ENCODE measurements around the gene CEP164. TPM values are rescaled to one million over a fixed set of nuclear protein-coding genes. Genes with fewer than 3 reads are reported as not detected.

Gene CEP164
- total RNA-seq, 1 experiment from 2014 or later: 22.2 TPM

GRCh38 chr11:117305145-117305544 lies 22.5 kb upstream of the CEP164 start:
- Histone ChIP-seq H3K27me3 (ENCODE audit: insufficient read depth, low read length) (no peaks in the 10 kb centered on the region), H3K27ac (ENCODE audit: low read depth, low read length) (no peak overlapping the region), H4K20me1 (ENCODE audit: insufficient read depth) (no peaks in the 10 kb centered on the region), H3K4me3 (replicated peaks in 1 of 2; ENCODE audit: low read depth in 1 of 2, low read length in 2 of 2) (no peak overlapping the region), H3K79me2 (ENCODE audit: insufficient read depth, low read length) (no peaks in the 10 kb centered on the region), H3K4me2 (ENCODE audit: low read length) (no peak overlapping the region), H3K9ac (ENCODE audit: low read length) (no peak overlapping the region), H3K9me2 (ENCODE audit: insufficient read depth) (no peaks in the 10 kb centered on the region), H2AFZ (ENCODE audit: low read depth, low read length, poor library complexity, severe bottlenecking) (no peak overlapping the region), H3K4me1 (ENCODE audit: control insufficient read depth in 1 of 2, insufficient read depth in 2 of 2, low read length in 2 of 2) (no peaks in the 10 kb centered on the region), H3K36me3 (ENCODE audit: control insufficient read depth in 1 of 2, insufficient read depth in 2 of 2, low read length in 2 of 2) (no peaks in the 10 kb centered on the region), H3K9me3 (ENCODE audit: control insufficient read depth in 1 of 2, insufficient read depth in 1 of 2, low read depth in 1 of 2, low read length in 2 of 2) (no peaks in the 10 kb centered on the region)
- ChIA-PET RAD21 (ENCODE audit: low non-redundant PET in 1 of 2, low total read pairs in 2 of 2, uncharacterized antibody in 2 of 2, unreplicated experiment in 2 of 2) (no interaction called here), POLR2A (interaction anchor here (1.1 kb wide), 1 partner anchor 15 kb away, joined by 3 read pairs; no protein-coding TSS in a partner anchor), CTCF (no interaction called here)
- ATAC-seq (no peak), DNase-seq (ENCODE audit: low read depth, low spot score) (no peak)
- BruUV-seq (replicated peaks): no TSS peak
- intact Hi-C loops (cut with micrococcal nuclease): no loop called here
- TF ChIP-seq FOSL1 (IDR thresholded peaks at IDR 0.05; ENCODE audit: low read depth) (no peak), ZBTB33 (IDR thresholded peaks at IDR 0.05; ENCODE audit: extremely low read depth, insufficient replicate concordance, low read length) (no peak), RAD21 (IDR thresholded peaks at IDR 0.05; ENCODE audit: low read depth) (no peak), EZH2 (IDR thresholded peaks at IDR 0.05) (no peak), EZH2phosphoT487 (IDR thresholded peaks at IDR 0.05; ENCODE audit: borderline replicate concordance) (no peak), ELF1 (IDR thresholded peaks at IDR 0.05; ENCODE audit: borderline replicate concordance, low read depth) (no peak), ZNF274 (IDR thresholded peaks at IDR 0.05; ENCODE audit: low read depth, low read length) (no peak), ATF3 (IDR thresholded peaks at IDR 0.05) (no peak), POLR2AphosphoS5 (IDR thresholded peaks at IDR 0.05; ENCODE audit: low read depth, low read length) (no peak), SP1 (IDR thresholded peaks at IDR 0.05; ENCODE audit: low read depth) (no peak), YY1 (IDR thresholded peaks at IDR 0.05; ENCODE audit: extremely low read depth, insufficient replicate concordance, low read depth, low read length) (no peak)
- TF ChIP-seq, protein P1, sequence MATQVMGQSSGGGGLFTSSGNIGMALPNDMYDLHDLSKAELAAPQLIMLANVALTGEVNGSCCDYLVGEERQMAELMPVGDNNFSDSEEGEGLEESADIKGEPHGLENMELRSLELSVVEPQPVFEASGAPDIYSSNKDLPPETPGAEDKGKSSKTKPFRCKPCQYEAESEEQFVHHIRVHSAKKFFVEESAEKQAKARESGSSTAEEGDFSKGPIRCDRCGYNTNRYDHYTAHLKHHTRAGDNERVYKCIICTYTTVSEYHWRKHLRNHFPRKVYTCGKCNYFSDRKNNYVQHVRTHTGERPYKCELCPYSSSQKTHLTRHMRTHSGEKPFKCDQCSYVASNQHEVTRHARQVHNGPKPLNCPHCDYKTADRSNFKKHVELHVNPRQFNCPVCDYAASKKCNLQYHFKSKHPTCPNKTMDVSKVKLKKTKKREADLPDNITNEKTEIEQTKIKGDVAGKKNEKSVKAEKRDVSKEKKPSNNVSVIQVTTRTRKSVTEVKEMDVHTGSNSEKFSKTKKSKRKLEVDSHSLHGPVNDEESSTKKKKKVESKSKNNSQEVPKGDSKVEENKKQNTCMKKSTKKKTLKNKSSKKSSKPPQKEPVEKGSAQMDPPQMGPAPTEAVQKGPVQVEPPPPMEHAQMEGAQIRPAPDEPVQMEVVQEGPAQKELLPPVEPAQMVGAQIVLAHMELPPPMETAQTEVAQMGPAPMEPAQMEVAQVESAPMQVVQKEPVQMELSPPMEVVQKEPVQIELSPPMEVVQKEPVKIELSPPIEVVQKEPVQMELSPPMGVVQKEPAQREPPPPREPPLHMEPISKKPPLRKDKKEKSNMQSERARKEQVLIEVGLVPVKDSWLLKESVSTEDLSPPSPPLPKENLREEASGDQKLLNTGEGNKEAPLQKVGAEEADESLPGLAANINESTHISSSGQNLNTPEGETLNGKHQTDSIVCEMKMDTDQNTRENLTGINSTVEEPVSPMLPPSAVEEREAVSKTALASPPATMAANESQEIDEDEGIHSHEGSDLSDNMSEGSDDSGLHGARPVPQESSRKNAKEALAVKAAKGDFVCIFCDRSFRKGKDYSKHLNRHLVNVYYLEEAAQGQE (IDR thresholded peaks at IDR 0.05; ENCODE audit: low read depth): no peak
- TF ChIP-seq, protein P2, sequence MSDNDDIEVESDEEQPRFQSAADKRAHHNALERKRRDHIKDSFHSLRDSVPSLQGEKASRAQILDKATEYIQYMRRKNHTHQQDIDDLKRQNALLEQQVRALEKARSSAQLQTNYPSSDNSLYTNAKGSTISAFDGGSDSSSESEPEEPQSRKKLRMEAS (IDR thresholded peaks at IDR 0.05): no peak
